H9 (cell line): ENCODE results near the gene WDR70. TPM values are rescaled to one million over a fixed set of nuclear protein-coding genes. Genes with fewer than 3 reads are reported as not detected.

Source experiments
- DNase-seq: peaks from one replicate; pipeline ENCODE4 v3.0.0-alpha.2; 2017
- H2AFZ ChIP-seq: one replicate; pipeline ENCODE4 v1.6.1; 2013; ENCODE audit warnings: mild to moderate bottlenecking, low read length, control low read depth, moderate library complexity
- H2AK5ac ChIP-seq: 2 replicates; pipeline ENCODE4 v1.6.1; 2013; ENCODE audit warnings: low read length, control low read depth, mixed read lengths; ENCODE audit not compliant: insufficient read length
- H2BK120ac ChIP-seq: one replicate; pipeline ENCODE4 v1.6.1; 2013; ENCODE audit warnings: low read depth, mild to moderate bottlenecking, low read length, control low read depth, inconsistent platforms; ENCODE audit not compliant: poor library complexity, severe bottlenecking
- H2BK12ac ChIP-seq: 2 replicates; pipeline ENCODE4 v1.6.1; 2013; ENCODE audit warnings: low read length, control low read depth, mixed read lengths, low read depth; ENCODE audit not compliant: insufficient read length
- H2BK15ac ChIP-seq: 2 replicates; pipeline ENCODE4 v1.6.1; 2013; ENCODE audit warnings: low read depth, low read length, control low read depth
- H2BK20ac ChIP-seq: one replicate; pipeline ENCODE4 v1.6.1; 2013; ENCODE audit warnings: low read depth, mild to moderate bottlenecking, low read length, control low read depth, inconsistent platforms; ENCODE audit not compliant: poor library complexity, severe bottlenecking
- H2BK5ac ChIP-seq: 2 replicates; pipeline ENCODE4 v1.6.1; 2013; ENCODE audit warnings: low read length, control low read depth, mixed read lengths; ENCODE audit not compliant: insufficient read length
- H3K14ac ChIP-seq: 2 replicates; pipeline ENCODE4 v1.6.1; 2013; ENCODE audit warnings: low read length, control low read depth; ENCODE audit not compliant: insufficient read depth
- H3K18ac ChIP-seq: 2 replicates; pipeline ENCODE4 v1.6.1; 2013; ENCODE audit warnings: low read depth, mild to moderate bottlenecking, mixed read lengths, low read length, control low read depth; ENCODE audit not compliant: insufficient read length
- H3K23ac ChIP-seq: 2 replicates; pipeline ENCODE4 v1.6.1; 2013; ENCODE audit warnings: low read length, control low read depth, mixed read lengths, low read depth; ENCODE audit not compliant: insufficient read length
- H3K23me2 ChIP-seq: 2 replicates; pipeline ENCODE4 v1.6.1; 2013; ENCODE audit warnings: low read depth, mild to moderate bottlenecking, mixed read lengths, low read length, control low read depth; ENCODE audit not compliant: insufficient read length, poor library complexity, severe bottlenecking
- H3K27ac ChIP-seq: 2 replicates; pipeline ENCODE4 v1.5.1; 2013; ENCODE audit warnings: low read length, control low read depth, mixed read lengths, low read depth; ENCODE audit not compliant: insufficient read length
- H3K27me3 ChIP-seq: 2 replicates; pipeline ENCODE4 v1.6.1; 2013; ENCODE audit warnings: low read length, control low read depth, inconsistent platforms; ENCODE audit not compliant: insufficient read depth
- H3K4ac ChIP-seq: 2 replicates; pipeline ENCODE4 v1.6.1; 2013; ENCODE audit warnings: low read depth, mild to moderate bottlenecking, control low read depth, inconsistent platforms, low read length, moderate library complexity
- H3K4me1 ChIP-seq: 2 replicates; pipeline ENCODE4 v1.6.1; 2013; ENCODE audit warnings: low read length, control low read depth, inconsistent platforms; ENCODE audit not compliant: insufficient read depth
- H3K4me2 ChIP-seq: 2 replicates; pipeline ENCODE4 v1.6.1; 2013; ENCODE audit warnings: low read length, control low read depth, mixed read lengths; ENCODE audit not compliant: insufficient read length, insufficient read depth
- H3K56ac ChIP-seq: 2 replicates; pipeline ENCODE4 v1.6.1; 2013; ENCODE audit warnings: low read depth, mild to moderate bottlenecking, mixed read lengths, low read length, control low read depth; ENCODE audit not compliant: insufficient read length
- H3K79me1 ChIP-seq: 2 replicates; pipeline ENCODE4 v1.6.1; 2013; ENCODE audit warnings: low read depth, mild to moderate bottlenecking, moderate library complexity, low read length, control low read depth, inconsistent platforms; ENCODE audit not compliant: insufficient read depth, poor library complexity, severe bottlenecking
- H3K79me2 ChIP-seq: 2 replicates; pipeline ENCODE4 v1.6.1; 2013; ENCODE audit warnings: low read length, control low read depth, inconsistent platforms; ENCODE audit not compliant: insufficient read depth
- H3K9ac ChIP-seq: 2 replicates; pipeline ENCODE4 v1.6.1; 2013; ENCODE audit warnings: low read length, control low read depth, mixed read lengths; ENCODE audit not compliant: insufficient read length; ENCODE audit errors: extremely low read depth
- H3K9me3 ChIP-seq: one replicate; pipeline ENCODE4 v1.6.1; 2013; ENCODE audit warnings: low read depth, low read length, inconsistent platforms; ENCODE audit not compliant: control insufficient read depth
- H3T11ph ChIP-seq: one replicate; pipeline ENCODE4 v1.6.1; 2013; ENCODE audit warnings: mild to moderate bottlenecking, low read length, control low read depth, inconsistent platforms
- H4K20me1 ChIP-seq: one replicate; pipeline ENCODE4 v1.6.1; 2013; ENCODE audit not compliant: control insufficient read depth, insufficient read length, insufficient read depth
- H4K5ac ChIP-seq: 2 replicates; pipeline ENCODE4 v1.6.1; 2013; ENCODE audit warnings: low read depth, mild to moderate bottlenecking, mixed read lengths, low read length, control low read depth; ENCODE audit not compliant: insufficient read length
- H4K8ac ChIP-seq: replicated peaks from 2 replicates; pipeline ENCODE4 v1.6.1; 2013; ENCODE audit warnings: low read length, control low read depth, mixed read lengths, low read depth; ENCODE audit not compliant: insufficient read length
- H4K91ac ChIP-seq: 2 replicates; pipeline ENCODE4 v1.6.1; 2013; ENCODE audit warnings: low read depth, mild to moderate bottlenecking, moderate library complexity, mixed read lengths, low read length, control low read depth; ENCODE audit not compliant: insufficient read length
- H3K27ac Mint-ChIP-seq, 3 experiments: 2 replicates in 2 of 3; 3 replicates in 1 of 3; pipeline ENCODE4 v1.8.0; 2020 to 2021; ENCODE audit warnings: mixed read lengths in 3 of 3, mild to moderate bottlenecking in 1 of 3, moderate library complexity in 1 of 3
- H3K27me3 Mint-ChIP-seq: 2 replicates; pipeline ENCODE4 v1.8.0; 2021; ENCODE audit warnings: low read depth, mild to moderate bottlenecking, moderate library complexity, mixed read lengths
- H3K36me3 Mint-ChIP-seq, 3 experiments: 2 replicates in 2 of 3; 3 replicates in 1 of 3; pipeline ENCODE4 v1.8.0; 2020 to 2021; ENCODE audit warnings: low read depth in 3 of 3, mixed read lengths in 3 of 3; ENCODE audit not compliant: insufficient read depth in 1 of 3
- H3K4me1 Mint-ChIP-seq, 2 experiments: 2 replicates each; pipeline ENCODE4 v1.8.0; 2020; ENCODE audit warnings: mixed read lengths in 2 of 2
- H3K4me3 Mint-ChIP-seq, 2 experiments: 2 replicates in 1 of 2; 3 replicates in 1 of 2; pipeline ENCODE4 v1.8.0; 2020 to 2021; ENCODE audit warnings: mild to moderate bottlenecking in 2 of 2, mixed read lengths in 2 of 2, moderate library complexity in 1 of 2
- H3K9me3 Mint-ChIP-seq, 2 experiments: 2 replicates in 1 of 2; 3 replicates in 1 of 2; pipeline ENCODE4 v1.8.0; 2020; ENCODE audit warnings: mild to moderate bottlenecking in 2 of 2, mixed read lengths in 2 of 2, moderate library complexity in 1 of 2
- WGBS: extraction: QIAGEN DNeasy Blood & Tissue Kit; methylation state at CpG from one replicate; pipeline ENCODE4 v1.1.7; 2013; ENCODE audit warnings: missing lambda C conversion rate, low lambda C conversion rate, mixed read lengths; ENCODE audit not compliant: insufficient read length; ENCODE audit errors: extremely low coverage; 5-methylcytosine and 5-hydroxymethylcytosine counted together
- total RNA-seq: library from RNA; stranded (reverse); gene quantifications from 2 replicates; pipeline ENCODE4 v1.2.1, GENCODE V29; 2021
- TF ChIP-seq, protein P1 (sequence below): fragments of 200-600 bp; sonication (generic); conservative IDR thresholded peaks from 3 replicates; pipeline ENCODE4 v1.8.0; 2021; ENCODE audit warnings: antibody characterized with exemption, mild to moderate bottlenecking

Gene WDR70
- total RNA-seq, 1 experiment from 2014 or later = 38.1 TPM

DNA sequence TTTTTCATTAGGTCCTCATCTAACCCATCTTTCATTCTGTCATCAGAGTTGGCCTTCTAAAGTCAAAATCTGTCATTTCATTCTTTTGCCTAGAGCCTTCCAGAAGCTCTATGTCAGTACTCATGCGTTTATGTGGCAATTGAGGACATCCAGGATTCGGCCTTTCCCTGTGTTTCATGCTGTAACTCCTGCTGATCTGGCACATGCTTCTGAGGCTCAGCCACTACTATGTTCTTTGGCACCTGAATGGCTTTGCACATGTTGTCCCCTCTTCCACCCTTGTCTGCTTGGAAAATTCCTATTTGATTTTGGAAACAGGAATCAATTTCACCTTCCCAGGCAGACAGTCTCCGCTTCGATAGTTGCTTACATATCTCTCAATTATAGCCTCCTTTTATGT is 375.9 kb downstream of the WDR70 start:
- Histone ChIP-seq H3K4ac (no peak overlapping the region), H3K79me1 (no peaks in the 10 kb centered on the region), H2BK5ac (no peak overlapping the region), H3K4me1 (no peaks in the 10 kb centered on the region), H2BK15ac (no peak overlapping the region), H2BK120ac (no peak overlapping the region), H2AK5ac (no peak overlapping the region), H4K20me1 (no peaks in the 10 kb centered on the region), H3K9ac (no peak overlapping the region), H3K9me3 (no peaks in the 10 kb centered on the region), H3K4me2 (no peak overlapping the region), H2BK12ac (no peak overlapping the region), H2AFZ (no peak overlapping the region), H2BK20ac (no peak overlapping the region), H3K14ac (no peak overlapping the region), H3K56ac (no peak overlapping the region), H3K23ac (no peak overlapping the region), H4K8ac (no peak overlapping the region), H3K79me2 (no peaks in the 10 kb centered on the region), H3K18ac (no peak overlapping the region), H3K27ac (no peak overlapping the region), H3K23me2 (no peaks in the 10 kb centered on the region), H4K91ac (no peak overlapping the region), H4K5ac (no peak overlapping the region), H3K27me3 (no peaks in the 10 kb centered on the region), H3T11ph (no peak overlapping the region)
- H3K27me3 Mint-ChIP-seq = no peaks in the 10 kb centered on the region
- no peaks in the 10 kb centered on the region for H3K36me3 Mint-ChIP-seq
- H3K4me3 Mint-ChIP-seq = no peak overlapping the region
- no peak for DNase-seq
- H3K27ac Mint-ChIP-seq = no peak overlapping the region
- H3K9me3 Mint-ChIP-seq = no peaks in the 10 kb centered on the region
- no peaks in the 10 kb centered on the region for H3K4me1 Mint-ChIP-seq
- no CpG with 5 or more reads among the region's 4 CpGs for whole genome bisulfite sequencing
- TF ChIP-seq, protein P1, sequence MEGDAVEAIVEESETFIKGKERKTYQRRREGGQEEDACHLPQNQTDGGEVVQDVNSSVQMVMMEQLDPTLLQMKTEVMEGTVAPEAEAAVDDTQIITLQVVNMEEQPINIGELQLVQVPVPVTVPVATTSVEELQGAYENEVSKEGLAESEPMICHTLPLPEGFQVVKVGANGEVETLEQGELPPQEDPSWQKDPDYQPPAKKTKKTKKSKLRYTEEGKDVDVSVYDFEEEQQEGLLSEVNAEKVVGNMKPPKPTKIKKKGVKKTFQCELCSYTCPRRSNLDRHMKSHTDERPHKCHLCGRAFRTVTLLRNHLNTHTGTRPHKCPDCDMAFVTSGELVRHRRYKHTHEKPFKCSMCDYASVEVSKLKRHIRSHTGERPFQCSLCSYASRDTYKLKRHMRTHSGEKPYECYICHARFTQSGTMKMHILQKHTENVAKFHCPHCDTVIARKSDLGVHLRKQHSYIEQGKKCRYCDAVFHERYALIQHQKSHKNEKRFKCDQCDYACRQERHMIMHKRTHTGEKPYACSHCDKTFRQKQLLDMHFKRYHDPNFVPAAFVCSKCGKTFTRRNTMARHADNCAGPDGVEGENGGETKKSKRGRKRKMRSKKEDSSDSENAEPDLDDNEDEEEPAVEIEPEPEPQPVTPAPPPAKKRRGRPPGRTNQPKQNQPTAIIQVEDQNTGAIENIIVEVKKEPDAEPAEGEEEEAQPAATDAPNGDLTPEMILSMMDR = no peak
